K562 (cell line): ENCODE measurements around the gene AIG1. TPM values are rescaled to one million over a fixed set of nuclear protein-coding genes. Genes with fewer than 3 reads are reported as not detected.

Source experiments
- CBX1 ChIP-seq: sonication (generic); IDR thresholded peaks from 2 replicates; pipeline ENCODE4 v1.6.1; 2016; ENCODE audit warnings: antibody characterized with exemption, low read depth, mild to moderate bottlenecking
- ELF2 ChIP-seq: fragments of 250-450 bp; sonication (Bioruptor Pico); IDR thresholded peaks from 2 replicates; pipeline ENCODE4 v1.5.0; 2021; ENCODE audit warnings: mild to moderate bottlenecking
- TAF7 ChIP-seq: fragments of 450-650 bp; IDR thresholded peaks from 2 replicates; pipeline ENCODE4 v1.6.1; 2016; ENCODE audit warnings: missing genetic modification characterization, missing compliant biosample characterization
- TARDBP ChIP-seq: fragments of 450-650 bp; IDR thresholded peaks from 2 replicates; pipeline ENCODE4 v1.6.1; 2016
- ZNF436 ChIP-seq: fragments of 250-450, 450-650 bp; sonication (Bioruptor Pico); formaldehyde crosslinking; IDR thresholded peaks from 2 replicates; pipeline ENCODE4 v1.7.0; 2020; ENCODE audit warnings: mild to moderate bottlenecking
- polyA plus RNA-seq, 8 experiments: library from polyadenylated mRNA; depleted of rRNA in 4 of 8; stranded (reverse) in 5 of 8; unstranded in 3 of 8; fragments of >200 nt; fragmentation: Nextera tagmentation in 2 of 8; fragmentation: Illumina TruSeq in 1 of 8; extraction: Ambion mirVana in 2 of 8; extraction: Trizol in 1 of 8; gene quantifications; 2 replicates each; pipeline versions ENCODE4 v1.2.1 to v1.2.3, GENCODE V29; 2011 to 2014; ENCODE audit warnings: inconsistent platforms in 1 of 8, missing spikeins in 1 of 8
- total RNA-seq, 7 experiments: library from RNA; depleted of rRNA in 6 of 7; stranded (reverse); fragments of >200 nt in 6 of 7; fragmentation: Illumina TruSeq in 2 of 7; extraction: Trizol in 2 of 7; gene quantifications; 2 replicates each; pipeline versions ENCODE4 v1.2.1 to v1.2.3, GENCODE V29; 2011 to 2021; ENCODE audit warnings: low replicate concordance in 1 of 7
- TF ChIP-seq, protein P1 (sequence below): sonication (generic); formaldehyde crosslinking; IDR thresholded peaks from 2 replicates; pipeline ENCODE4 v1.8.0; 2023; ENCODE audit warnings: missing genetic modification reagents, mild to moderate bottlenecking, borderline replicate concordance
- TF ChIP-seq, protein P2 (sequence below): fragments of 250-450 bp; sonication (Bioruptor Pico); IDR thresholded peaks from 2 replicates; pipeline ENCODE4 v1.9.0; 2021; ENCODE audit warnings: mild to moderate bottlenecking

The AIG1 gene
- total and polyA plus RNA-seq, 9 of the 15 experiments (the other 6 are each of a cell fraction or from before 2014, with no cell fraction given): 74.8 to 333 (median 127) TPM

DNA sequence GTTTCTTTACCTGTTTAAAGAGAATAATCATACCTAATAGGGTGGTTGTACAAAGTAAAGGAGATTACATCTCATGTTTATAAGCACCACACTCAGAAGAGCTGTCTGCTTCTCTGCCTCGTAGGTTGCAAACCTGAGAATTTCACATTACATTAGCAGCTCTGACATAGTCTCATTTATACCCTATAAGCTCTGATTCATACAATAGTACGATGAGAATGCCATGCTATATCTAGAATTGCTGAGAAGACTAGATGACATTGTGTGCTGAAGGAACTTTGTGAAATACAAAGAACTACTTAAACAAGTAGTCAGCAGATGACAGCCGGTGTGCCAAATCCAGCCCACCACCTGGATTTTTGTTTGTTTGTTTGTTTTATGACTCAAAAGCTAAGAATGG lies 268.6 kb downstream of the AIG1 start (continued):
- TF ChIP-seq, protein P1, sequence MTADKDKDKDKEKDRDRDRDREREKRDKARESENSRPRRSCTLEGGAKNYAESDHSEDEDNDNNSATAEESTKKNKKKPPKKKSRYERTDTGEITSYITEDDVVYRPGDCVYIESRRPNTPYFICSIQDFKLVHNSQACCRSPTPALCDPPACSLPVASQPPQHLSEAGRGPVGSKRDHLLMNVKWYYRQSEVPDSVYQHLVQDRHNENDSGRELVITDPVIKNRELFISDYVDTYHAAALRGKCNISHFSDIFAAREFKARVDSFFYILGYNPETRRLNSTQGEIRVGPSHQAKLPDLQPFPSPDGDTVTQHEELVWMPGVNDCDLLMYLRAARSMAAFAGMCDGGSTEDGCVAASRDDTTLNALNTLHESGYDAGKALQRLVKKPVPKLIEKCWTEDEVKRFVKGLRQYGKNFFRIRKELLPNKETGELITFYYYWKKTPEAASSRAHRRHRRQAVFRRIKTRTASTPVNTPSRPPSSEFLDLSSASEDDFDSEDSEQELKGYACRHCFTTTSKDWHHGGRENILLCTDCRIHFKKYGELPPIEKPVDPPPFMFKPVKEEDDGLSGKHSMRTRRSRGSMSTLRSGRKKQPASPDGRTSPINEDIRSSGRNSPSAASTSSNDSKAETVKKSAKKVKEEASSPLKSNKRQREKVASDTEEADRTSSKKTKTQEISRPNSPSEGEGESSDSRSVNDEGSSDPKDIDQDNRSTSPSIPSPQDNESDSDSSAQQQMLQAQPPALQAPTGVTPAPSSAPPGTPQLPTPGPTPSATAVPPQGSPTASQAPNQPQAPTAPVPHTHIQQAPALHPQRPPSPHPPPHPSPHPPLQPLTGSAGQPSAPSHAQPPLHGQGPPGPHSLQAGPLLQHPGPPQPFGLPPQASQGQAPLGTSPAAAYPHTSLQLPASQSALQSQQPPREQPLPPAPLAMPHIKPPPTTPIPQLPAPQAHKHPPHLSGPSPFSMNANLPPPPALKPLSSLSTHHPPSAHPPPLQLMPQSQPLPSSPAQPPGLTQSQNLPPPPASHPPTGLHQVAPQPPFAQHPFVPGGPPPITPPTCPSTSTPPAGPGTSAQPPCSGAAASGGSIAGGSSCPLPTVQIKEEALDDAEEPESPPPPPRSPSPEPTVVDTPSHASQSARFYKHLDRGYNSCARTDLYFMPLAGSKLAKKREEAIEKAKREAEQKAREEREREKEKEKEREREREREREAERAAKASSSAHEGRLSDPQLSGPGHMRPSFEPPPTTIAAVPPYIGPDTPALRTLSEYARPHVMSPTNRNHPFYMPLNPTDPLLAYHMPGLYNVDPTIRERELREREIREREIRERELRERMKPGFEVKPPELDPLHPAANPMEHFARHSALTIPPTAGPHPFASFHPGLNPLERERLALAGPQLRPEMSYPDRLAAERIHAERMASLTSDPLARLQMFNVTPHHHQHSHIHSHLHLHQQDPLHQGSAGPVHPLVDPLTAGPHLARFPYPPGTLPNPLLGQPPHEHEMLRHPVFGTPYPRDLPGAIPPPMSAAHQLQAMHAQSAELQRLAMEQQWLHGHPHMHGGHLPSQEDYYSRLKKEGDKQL (CRISPR knock-in tag): no peak
- no peak for TF ChIP-seq ZNF436
- no peak for TF ChIP-seq TAF7 (tag)
- TF ChIP-seq CBX1: no peak
- TF ChIP-seq, protein P2, sequence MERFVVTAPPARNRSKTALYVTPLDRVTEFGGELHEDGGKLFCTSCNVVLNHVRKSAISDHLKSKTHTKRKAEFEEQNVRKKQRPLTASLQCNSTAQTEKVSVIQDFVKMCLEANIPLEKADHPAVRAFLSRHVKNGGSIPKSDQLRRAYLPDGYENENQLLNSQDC (CRISPR knock-in tag): no peak
- TF ChIP-seq TARDBP: no peak
- no peak for TF ChIP-seq ELF2 (CRISPR knock-in tag)
